Measurements from ENCODE around the gene IPMK. TPM values are rescaled to one million over a fixed set of nuclear protein-coding genes. Genes with fewer than 3 reads are reported as not detected.
"Not testable (repeated sequence)": the region's sequence is repeated elsewhere in the genome, so short reads cannot be mapped to it uniquely, and the experiment has no call there.

Gene IPMK
- total RNA-seq, 1 donor from 2014 or later, result 4.5 TPM

DNA sequence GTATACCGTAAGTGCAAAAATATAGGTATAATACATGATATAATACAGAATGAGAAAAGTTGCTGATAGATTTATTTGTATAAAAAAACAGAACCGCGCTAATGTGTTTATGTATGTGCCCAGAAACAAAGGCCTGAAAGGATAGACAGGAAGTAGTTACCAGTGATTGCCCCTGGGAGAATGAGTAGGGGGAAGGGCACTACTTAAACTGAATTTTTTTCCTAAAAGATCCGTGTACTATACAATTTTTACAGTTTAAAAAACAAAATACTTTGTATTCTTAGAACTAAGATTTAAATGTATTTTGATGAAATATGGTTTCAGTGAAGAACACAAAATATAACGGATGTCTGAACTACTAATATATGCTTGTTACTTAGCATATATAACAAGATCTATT, 2.9 kb downstream of the IPMK start:
- H3K4me3 Mint-ChIP-seq, result peak overlapping the region; percentile 95
- no peaks in the 10 kb centered on the region for H3K36me3 Mint-ChIP-seq
- no peaks in the 10 kb centered on the region for H3K27me3 Mint-ChIP-seq (ENCODE audit: low read depth)
- TF ChIP-seq, protein P1, sequence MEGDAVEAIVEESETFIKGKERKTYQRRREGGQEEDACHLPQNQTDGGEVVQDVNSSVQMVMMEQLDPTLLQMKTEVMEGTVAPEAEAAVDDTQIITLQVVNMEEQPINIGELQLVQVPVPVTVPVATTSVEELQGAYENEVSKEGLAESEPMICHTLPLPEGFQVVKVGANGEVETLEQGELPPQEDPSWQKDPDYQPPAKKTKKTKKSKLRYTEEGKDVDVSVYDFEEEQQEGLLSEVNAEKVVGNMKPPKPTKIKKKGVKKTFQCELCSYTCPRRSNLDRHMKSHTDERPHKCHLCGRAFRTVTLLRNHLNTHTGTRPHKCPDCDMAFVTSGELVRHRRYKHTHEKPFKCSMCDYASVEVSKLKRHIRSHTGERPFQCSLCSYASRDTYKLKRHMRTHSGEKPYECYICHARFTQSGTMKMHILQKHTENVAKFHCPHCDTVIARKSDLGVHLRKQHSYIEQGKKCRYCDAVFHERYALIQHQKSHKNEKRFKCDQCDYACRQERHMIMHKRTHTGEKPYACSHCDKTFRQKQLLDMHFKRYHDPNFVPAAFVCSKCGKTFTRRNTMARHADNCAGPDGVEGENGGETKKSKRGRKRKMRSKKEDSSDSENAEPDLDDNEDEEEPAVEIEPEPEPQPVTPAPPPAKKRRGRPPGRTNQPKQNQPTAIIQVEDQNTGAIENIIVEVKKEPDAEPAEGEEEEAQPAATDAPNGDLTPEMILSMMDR (IDR thresholded peaks at IDR 0.05; ENCODE audit: unreplicated experiment), result no peak
- no peak for DNase-seq (ENCODE audit: low spot score in 2 of 2, unreplicated experiment in 2 of 2)
- peak overlapping the region; percentile 48 for H3K27ac Mint-ChIP-seq
- H3K9me3 Mint-ChIP-seq, result no peaks in the 10 kb centered on the region
- peaks cover 30% of the 10 kb centered on the region for H3K4me1 Mint-ChIP-seq

GRCh38 chr10:58262766-58263165, 4.9 kb downstream of the IPMK start:
- no peak for DNase-seq (ENCODE audit: low spot score in 2 of 2, unreplicated experiment in 2 of 2)
- Mint-ChIP-seq H3K27me3 (ENCODE audit: low read depth) (no peaks in the 10 kb centered on the region), H3K36me3 (peaks cover 7% of the 10 kb centered on the region), H3K9me3 (peaks cover 10% of the 10 kb centered on the region), H3K4me1 (peaks cover 27% of the 10 kb centered on the region), H3K27ac (no peak overlapping the region), H3K4me3 (no peak overlapping the region)
- TF ChIP-seq, protein P1 (IDR thresholded peaks at IDR 0.05; ENCODE audit: unreplicated experiment), result no peak

- peaks cover 25% of the 10 kb centered on the region for H3K9me3 Mint-ChIP-seq
- H3K36me3 Mint-ChIP-seq, result peaks cover 23% of the 10 kb centered on the region
- no peak overlapping the region for H3K4me3 Mint-ChIP-seq
- H3K27ac Mint-ChIP-seq, result no peak overlapping the region
- DNase-seq (ENCODE audit: low spot score in 2 of 2, unreplicated experiment in 2 of 2), result no peak
- H3K27me3 Mint-ChIP-seq (ENCODE audit: low read depth), result no peaks in the 10 kb centered on the region
- peaks cover 11% of the 10 kb centered on the region for H3K4me1 Mint-ChIP-seq
- TF ChIP-seq, protein P1 (IDR thresholded peaks at IDR 0.05; ENCODE audit: unreplicated experiment), result no peak
Measured at GRCh38 chr10:58260334-58260733, 7.4 kb downstream of the IPMK start.

DNA sequence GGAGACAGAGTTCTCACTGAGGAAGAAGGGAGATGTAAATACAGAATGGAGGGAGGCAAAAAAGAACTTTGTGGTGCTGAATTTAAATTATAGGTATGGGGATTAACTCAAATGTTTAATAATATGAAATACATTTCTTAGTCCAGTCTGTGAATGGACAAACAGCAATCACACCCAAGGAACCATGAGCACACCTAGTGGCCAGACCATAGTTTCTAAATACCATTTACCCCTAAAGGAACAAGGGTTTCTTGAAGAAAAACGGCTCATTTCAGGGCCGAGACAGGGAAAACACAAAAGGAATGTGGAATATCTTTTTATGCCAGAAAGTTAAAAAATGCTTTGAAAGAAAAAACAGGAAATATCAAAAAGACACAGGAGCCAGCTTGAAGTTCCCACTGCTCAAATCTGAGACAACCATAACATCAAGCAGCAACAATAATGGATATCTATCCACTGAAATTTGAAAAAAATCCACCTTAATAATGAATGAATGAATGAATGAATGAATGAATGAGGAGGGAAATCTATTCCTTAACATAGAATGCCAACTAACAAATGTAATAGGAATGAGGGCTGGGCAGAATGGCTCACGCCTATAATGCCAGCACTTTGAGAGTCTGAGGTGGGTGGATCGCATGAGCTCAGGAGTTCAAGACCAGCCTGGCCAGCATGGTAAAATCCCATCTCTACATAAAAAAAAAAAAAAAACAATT, 8.6 kb downstream of the IPMK start:
- no peaks in the 10 kb centered on the region for H3K4me1 Mint-ChIP-seq
- H3K27me3 Mint-ChIP-seq (ENCODE audit: low read depth), result no peaks in the 10 kb centered on the region
- H3K9me3 Mint-ChIP-seq, result peaks cover 34% of the 10 kb centered on the region
- H3K4me3 Mint-ChIP-seq, result no peak overlapping the region
- no peak overlapping the region for H3K27ac Mint-ChIP-seq
- no peak for DNase-seq (ENCODE audit: low spot score in 2 of 2, unreplicated experiment in 2 of 2)
- TF ChIP-seq, protein P1 (IDR thresholded peaks at IDR 0.05; ENCODE audit: unreplicated experiment), result no peak
- peaks cover 34% of the 10 kb centered on the region for H3K36me3 Mint-ChIP-seq

- H3K4me3 Mint-ChIP-seq; H3K4me1 Mint-ChIP-seq; H3K27me3 Mint-ChIP-seq (ENCODE audit: low read depth); H3K27ac Mint-ChIP-seq; DNase-seq (ENCODE audit: low spot score in 2 of 2, unreplicated experiment in 2 of 2): not testable (repeated sequence)
- H3K9me3 Mint-ChIP-seq, result peaks cover 52% of the 10 kb centered on the region
- peaks cover 49% of the 10 kb centered on the region for H3K36me3 Mint-ChIP-seq
Measured at GRCh38 chr10:58256013-58256780, 11.5 kb downstream of the IPMK start.

GRCh38 chr10:58254644-58255043, 13.1 kb downstream of the IPMK start:
- H3K4me3 Mint-ChIP-seq, result no peak overlapping the region
- peaks cover 62% of the 10 kb centered on the region for H3K9me3 Mint-ChIP-seq
- H3K4me1 Mint-ChIP-seq, result no peaks in the 10 kb centered on the region
- TF ChIP-seq, protein P1 (IDR thresholded peaks at IDR 0.05; ENCODE audit: unreplicated experiment), result no peak
- DNase-seq (ENCODE audit: low spot score in 2 of 2, unreplicated experiment in 2 of 2), result no peak
- H3K27ac Mint-ChIP-seq, result no peak overlapping the region
- peaks cover 49% of the 10 kb centered on the region for H3K36me3 Mint-ChIP-seq
- H3K27me3 Mint-ChIP-seq (ENCODE audit: low read depth), result no peaks in the 10 kb centered on the region

All from mesothelial cell of epicardium (in vitro differentiated cells).